Measurements from ENCODE around the gene DAB2. TPM values are rescaled to one million over a fixed set of nuclear protein-coding genes. Genes with fewer than 3 reads are reported as not detected.

DAB2 gene
- total and polyA plus RNA-seq, 2 donors (not counting 1 experiment from before 2014, with no cell fraction given), result 0.03 to 0.47 TPM

DNA sequence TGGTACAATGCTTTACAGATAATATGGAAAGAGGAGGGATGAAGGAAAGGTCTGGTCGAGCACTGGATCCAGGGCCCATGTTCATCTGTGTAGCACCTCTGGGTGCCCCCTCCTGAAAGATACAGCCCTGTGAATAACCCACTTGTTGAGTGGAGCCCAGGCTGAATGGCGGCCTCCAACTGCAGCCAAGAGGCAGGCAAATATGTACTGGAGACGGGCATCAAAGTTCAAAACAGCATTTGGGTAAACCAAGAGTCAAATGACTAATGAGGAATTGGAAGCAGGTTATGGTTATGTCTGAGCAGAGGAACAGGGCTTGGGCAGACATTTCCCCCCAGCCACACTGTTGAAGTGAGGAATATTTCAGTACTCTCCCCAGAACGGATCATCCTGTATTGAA, 61.6 kb downstream of the DAB2 start:
- ChIA-PET CTCF (interaction anchor here (1.2 to 1.6 kb wide), 2 partner anchors 13 to 184 kb away, joined by 3 read pairs; no protein-coding TSS in a partner anchor), POLR2A (no interaction called here)
- H3K4me2 ChIP-seq (replicated peaks; ENCODE audit: low read depth, low read length, poor library complexity, severe bottlenecking), result no peak overlapping the region
- no peak for ATAC-seq (ENCODE audit: low read depth)
- Mint-ChIP-seq H3K9me3 (ENCODE audit: insufficient read depth) (no peaks in the 10 kb centered on the region), H3K27ac (no peak overlapping the region), H3K27me3 (no peaks in the 10 kb centered on the region), H3K4me1 (no peaks in the 10 kb centered on the region), H3K4me3 (no peak overlapping the region)
- H3K27ac ChIP-seq (ENCODE audit: low read length in 2 of 2), result no peak overlapping the region
- TF ChIP-seq, protein P1, sequence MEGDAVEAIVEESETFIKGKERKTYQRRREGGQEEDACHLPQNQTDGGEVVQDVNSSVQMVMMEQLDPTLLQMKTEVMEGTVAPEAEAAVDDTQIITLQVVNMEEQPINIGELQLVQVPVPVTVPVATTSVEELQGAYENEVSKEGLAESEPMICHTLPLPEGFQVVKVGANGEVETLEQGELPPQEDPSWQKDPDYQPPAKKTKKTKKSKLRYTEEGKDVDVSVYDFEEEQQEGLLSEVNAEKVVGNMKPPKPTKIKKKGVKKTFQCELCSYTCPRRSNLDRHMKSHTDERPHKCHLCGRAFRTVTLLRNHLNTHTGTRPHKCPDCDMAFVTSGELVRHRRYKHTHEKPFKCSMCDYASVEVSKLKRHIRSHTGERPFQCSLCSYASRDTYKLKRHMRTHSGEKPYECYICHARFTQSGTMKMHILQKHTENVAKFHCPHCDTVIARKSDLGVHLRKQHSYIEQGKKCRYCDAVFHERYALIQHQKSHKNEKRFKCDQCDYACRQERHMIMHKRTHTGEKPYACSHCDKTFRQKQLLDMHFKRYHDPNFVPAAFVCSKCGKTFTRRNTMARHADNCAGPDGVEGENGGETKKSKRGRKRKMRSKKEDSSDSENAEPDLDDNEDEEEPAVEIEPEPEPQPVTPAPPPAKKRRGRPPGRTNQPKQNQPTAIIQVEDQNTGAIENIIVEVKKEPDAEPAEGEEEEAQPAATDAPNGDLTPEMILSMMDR (IDR thresholded peaks at IDR 0.05), result no peak
- no peak for TF ChIP-seq EZH2 (IDR thresholded peaks at IDR 0.05; ENCODE audit: borderline replicate concordance, insufficient read depth, low read depth, low read length, poor library complexity, severe bottlenecking)
- 82% methylated on average over 3 of the region's 4 CpGs for WGBS (ENCODE audit: insufficient coverage)
- H3K9me3 ChIP-seq (ENCODE audit: control extremely low read depth in 1 of 3, control insufficient read depth in 2 of 3, insufficient read depth in 1 of 3, low read length in 2 of 3), result no peaks in the 10 kb centered on the region
- H3K9ac ChIP-seq (ENCODE audit: low read length), result no peak overlapping the region
- H3K4me1 ChIP-seq (ENCODE audit: control insufficient read depth in 2 of 2, insufficient read depth in 2 of 2, low read length in 2 of 2), result no peaks in the 10 kb centered on the region
- no peaks in the 10 kb centered on the region for H3K36me3 ChIP-seq (replicated peaks in 1 of 2; ENCODE audit: control extremely low read depth in 1 of 2, control insufficient read depth in 1 of 2, extremely low read depth in 1 of 2, insufficient read depth in 2 of 2, low read length in 1 of 2)
- DNase-seq, result no peak
- H3K79me2 ChIP-seq (ENCODE audit: control insufficient read depth, insufficient read depth, low read length), result no peaks in the 10 kb centered on the region
- H3K4me3 ChIP-seq (ENCODE audit: control extremely low read depth in 1 of 5, extremely low read depth in 1 of 5, insufficient read depth in 1 of 5, low read depth in 2 of 5, low read length in 4 of 5), result no peak overlapping the region
- H4K20me1 ChIP-seq (ENCODE audit: control insufficient read depth, insufficient read depth, low read length, poor library complexity, severe bottlenecking), result no peaks in the 10 kb centered on the region
- intact Hi-C loops (cut with micrococcal nuclease), result no loop called here
- no peak overlapping the region for H2AFZ ChIP-seq (ENCODE audit: insufficient read depth, low read depth, low read length, poor library complexity, severe bottlenecking)
- H3K27me3 ChIP-seq (replicated peaks in 1 of 4; ENCODE audit: control extremely low read depth in 1 of 4, control insufficient read depth in 3 of 4, insufficient read depth in 4 of 4, low read length in 3 of 4), result no peaks in the 10 kb centered on the region

DNA sequence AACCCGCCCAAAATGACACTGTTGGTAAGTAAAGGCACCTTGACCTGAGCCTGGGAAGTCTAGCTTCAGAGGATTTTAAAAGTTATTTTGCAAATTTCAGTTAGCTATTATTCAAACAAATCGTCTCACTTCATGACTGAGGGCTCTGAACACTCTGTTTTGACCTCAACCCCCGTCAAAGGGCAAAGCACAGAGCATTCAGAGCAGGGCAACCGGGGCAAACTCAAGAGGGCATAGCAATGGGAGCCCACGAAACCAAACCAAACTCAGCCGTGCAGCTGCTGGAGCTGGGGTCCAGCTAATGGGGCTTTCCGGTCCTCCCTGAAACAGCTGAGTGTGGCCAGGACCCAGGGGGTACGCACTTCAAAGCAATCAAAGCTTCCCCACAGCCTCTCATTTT, 62.1 kb downstream of the DAB2 start:
- Mint-ChIP-seq H3K27me3 (no peaks in the 10 kb centered on the region), H3K4me1 (no peaks in the 10 kb centered on the region), H3K27ac (no peak overlapping the region), H3K4me3 (no peak overlapping the region), H3K9me3 (ENCODE audit: insufficient read depth) (no peaks in the 10 kb centered on the region)
- no peaks in the 10 kb centered on the region for H4K20me1 ChIP-seq (ENCODE audit: control insufficient read depth, insufficient read depth, low read length, poor library complexity, severe bottlenecking)
- DNase-seq (no peak), ATAC-seq (ENCODE audit: low read depth) (no peak)
- POLR2A ChIA-PET, result no interaction called here
- no peaks in the 10 kb centered on the region for H3K79me2 ChIP-seq (ENCODE audit: control insufficient read depth, insufficient read depth, low read length)
- no peaks in the 10 kb centered on the region for H3K4me1 ChIP-seq (ENCODE audit: control insufficient read depth in 2 of 2, insufficient read depth in 2 of 2, low read length in 2 of 2)
- no peaks in the 10 kb centered on the region for H3K9me3 ChIP-seq (ENCODE audit: control extremely low read depth in 1 of 3, control insufficient read depth in 2 of 3, insufficient read depth in 1 of 3, low read length in 2 of 3)
- H3K9ac ChIP-seq (ENCODE audit: low read length), result no peak overlapping the region
- CTCF ChIA-PET, result interaction anchor here (1.2 to 1.6 kb wide), 2 partner anchors 13 to 185 kb away, joined by 3 read pairs; no protein-coding TSS in a partner anchor
- H3K36me3 ChIP-seq (replicated peaks in 1 of 2; ENCODE audit: control extremely low read depth in 1 of 2, control insufficient read depth in 1 of 2, extremely low read depth in 1 of 2, insufficient read depth in 2 of 2, low read length in 1 of 2), result no peaks in the 10 kb centered on the region
- H3K4me3 ChIP-seq (ENCODE audit: control extremely low read depth in 1 of 5, extremely low read depth in 1 of 5, insufficient read depth in 1 of 5, low read depth in 2 of 5, low read length in 4 of 5), result no peak overlapping the region
- H2AFZ ChIP-seq (ENCODE audit: insufficient read depth, low read depth, low read length, poor library complexity, severe bottlenecking), result no peak overlapping the region
- WGBS (ENCODE audit: insufficient coverage), result 87% methylated on average over 6 of the region's 8 CpGs
- no peak overlapping the region for H3K27ac ChIP-seq (ENCODE audit: low read length in 2 of 2)
- H3K27me3 ChIP-seq (replicated peaks in 1 of 4; ENCODE audit: control extremely low read depth in 1 of 4, control insufficient read depth in 3 of 4, insufficient read depth in 4 of 4, low read length in 3 of 4), result no peaks in the 10 kb centered on the region
- intact Hi-C loops (cut with micrococcal nuclease), result no loop called here
- H3K4me2 ChIP-seq (replicated peaks; ENCODE audit: low read depth, low read length, poor library complexity, severe bottlenecking), result no peak overlapping the region
- TF ChIP-seq, protein P1 (IDR thresholded peaks at IDR 0.05), result no peak
- no peak for TF ChIP-seq EZH2 (IDR thresholded peaks at IDR 0.05; ENCODE audit: borderline replicate concordance, insufficient read depth, low read depth, low read length, poor library complexity, severe bottlenecking)
